Measurements from ENCODE around the gene KRT5. TPM values are rescaled to one million over a fixed set of nuclear protein-coding genes. Genes with fewer than 3 reads are reported as not detected.

The KRT5 gene
- total and polyA plus RNA-seq, 2 donors (not counting 1 experiment from before 2014, with no cell fraction given), result 0.82 TPM; not detected in 1

DNA sequence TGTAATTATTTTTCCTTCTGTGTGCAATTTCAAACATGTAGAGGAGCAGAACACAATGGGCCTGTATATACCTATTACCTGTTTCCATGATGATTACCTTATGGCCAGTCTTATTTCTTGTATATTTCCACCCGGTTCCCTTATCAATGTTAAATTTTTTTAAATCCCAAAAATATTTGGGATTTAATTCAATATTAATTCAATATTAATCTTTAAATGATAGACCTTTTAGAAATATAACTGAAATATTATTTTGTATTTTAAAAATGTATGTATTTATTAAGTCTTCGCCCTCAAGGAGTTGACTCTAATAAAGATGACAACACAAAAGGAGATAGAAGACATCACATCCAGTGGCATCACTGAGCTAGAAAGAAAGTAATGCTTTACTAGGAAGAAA is 46.0 kb downstream of the KRT5 start:
- no peak for TF ChIP-seq EZH2 (IDR thresholded peaks at IDR 0.05; ENCODE audit: low read length, missing control alignments)
- TF ChIP-seq, protein P1, sequence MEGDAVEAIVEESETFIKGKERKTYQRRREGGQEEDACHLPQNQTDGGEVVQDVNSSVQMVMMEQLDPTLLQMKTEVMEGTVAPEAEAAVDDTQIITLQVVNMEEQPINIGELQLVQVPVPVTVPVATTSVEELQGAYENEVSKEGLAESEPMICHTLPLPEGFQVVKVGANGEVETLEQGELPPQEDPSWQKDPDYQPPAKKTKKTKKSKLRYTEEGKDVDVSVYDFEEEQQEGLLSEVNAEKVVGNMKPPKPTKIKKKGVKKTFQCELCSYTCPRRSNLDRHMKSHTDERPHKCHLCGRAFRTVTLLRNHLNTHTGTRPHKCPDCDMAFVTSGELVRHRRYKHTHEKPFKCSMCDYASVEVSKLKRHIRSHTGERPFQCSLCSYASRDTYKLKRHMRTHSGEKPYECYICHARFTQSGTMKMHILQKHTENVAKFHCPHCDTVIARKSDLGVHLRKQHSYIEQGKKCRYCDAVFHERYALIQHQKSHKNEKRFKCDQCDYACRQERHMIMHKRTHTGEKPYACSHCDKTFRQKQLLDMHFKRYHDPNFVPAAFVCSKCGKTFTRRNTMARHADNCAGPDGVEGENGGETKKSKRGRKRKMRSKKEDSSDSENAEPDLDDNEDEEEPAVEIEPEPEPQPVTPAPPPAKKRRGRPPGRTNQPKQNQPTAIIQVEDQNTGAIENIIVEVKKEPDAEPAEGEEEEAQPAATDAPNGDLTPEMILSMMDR (conservative IDR thresholded peaks at IDR 0.05 in 1 of 2, IDR thresholded peaks at IDR 0.05 in 1 of 2; ENCODE audit: low read depth in 1 of 2, low read length in 2 of 2), result no peak
- Histone ChIP-seq H3K4me2 (ENCODE audit: extremely low read depth, insufficient read depth, low read length) (no peak overlapping the region), H3K79me2 (ENCODE audit: control insufficient read depth, insufficient read depth, low read length) (no peaks in the 10 kb centered on the region), H3K4me3 (replicated peaks in 1 of 4; ENCODE audit: control extremely low read depth in 1 of 4, insufficient read depth in 1 of 4, low read depth in 3 of 4, low read length in 4 of 4) (no peak overlapping the region), H3K9ac (ENCODE audit: insufficient read depth, low read length) (no peak overlapping the region), H3K9me3 (ENCODE audit: control insufficient read depth, insufficient read depth, low read depth, low read length) (no peaks in the 10 kb centered on the region), H3K27me3 (ENCODE audit: control insufficient read depth, insufficient read depth, low read length) (no peaks in the 10 kb centered on the region), H4K20me1 (ENCODE audit: control insufficient read depth, extremely low read depth, insufficient read depth, low read length) (no peaks in the 10 kb centered on the region), H3K36me3 (ENCODE audit: control insufficient read depth, insufficient read depth, low read length) (no peaks in the 10 kb centered on the region), H3K4me1 (ENCODE audit: control insufficient read depth, extremely low read depth, insufficient read depth, low read length) (no peaks in the 10 kb centered on the region), H2AFZ (ENCODE audit: low read length) (no peak overlapping the region), H3K27ac (ENCODE audit: insufficient read depth, low read length) (no peak overlapping the region)
- no peak for DNase-seq (ENCODE audit: low read depth in 2 of 2)

DNA sequence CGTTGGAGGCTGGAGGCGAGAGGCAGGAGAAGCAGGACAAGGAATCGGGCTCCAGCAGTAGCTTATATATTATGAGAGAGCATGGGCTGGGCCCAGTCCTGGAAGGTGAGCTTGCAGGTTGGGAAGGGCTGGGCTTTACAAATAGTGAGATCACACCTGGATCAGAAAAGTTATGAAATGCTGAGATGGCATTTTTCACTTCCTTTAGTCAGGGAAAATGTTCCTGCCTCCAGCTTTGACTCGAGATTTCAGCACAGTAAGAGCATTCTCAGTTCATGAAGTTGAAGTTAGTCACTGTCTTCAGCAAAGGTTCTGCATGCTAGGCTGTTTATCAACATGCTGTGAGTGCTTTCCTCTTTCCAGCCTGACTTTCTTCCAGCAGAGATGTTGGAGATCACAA is 46.4 kb downstream of the KRT5 start, which contains the start of gene KRT6C:
Gene KRT6C, minus strand, starts transcription at position 38 of the 400 bp plus-strand sequence. CDS start 68 bp downstream, outside the sequence.
- no peak within 1 kb of the TSS for H3K9ac ChIP-seq (ENCODE audit: insufficient read depth, low read length)
- no peak for DNase-seq (ENCODE audit: low read depth in 2 of 2)
- H3K9me3 ChIP-seq (ENCODE audit: control insufficient read depth, insufficient read depth, low read depth, low read length), result no peaks in the 10 kb centered on the region
- H3K79me2 ChIP-seq (ENCODE audit: control insufficient read depth, insufficient read depth, low read length), result no peaks in the 10 kb centered on the region
- no peaks in the 10 kb centered on the region for H3K4me1 ChIP-seq (ENCODE audit: control insufficient read depth, extremely low read depth, insufficient read depth, low read length)
- H3K4me3 ChIP-seq (replicated peaks in 1 of 4; ENCODE audit: control extremely low read depth in 1 of 4, insufficient read depth in 1 of 4, low read depth in 3 of 4, low read length in 4 of 4), result no peak within 1 kb of the TSS
- H3K27me3 ChIP-seq (ENCODE audit: control insufficient read depth, insufficient read depth, low read length), result no peaks in the 10 kb centered on the region
- no peak within 1 kb of the TSS for H3K4me2 ChIP-seq (ENCODE audit: extremely low read depth, insufficient read depth, low read length)
- TF ChIP-seq, protein P1 (conservative IDR thresholded peaks at IDR 0.05 in 1 of 2, IDR thresholded peaks at IDR 0.05 in 1 of 2; ENCODE audit: low read depth in 1 of 2, low read length in 2 of 2), result no peak
- TF ChIP-seq EZH2 (IDR thresholded peaks at IDR 0.05; ENCODE audit: low read length, missing control alignments), result no peak
- no peak within 1 kb of the TSS for H3K27ac ChIP-seq (ENCODE audit: insufficient read depth, low read length)
- no peak within 1 kb of the TSS for H2AFZ ChIP-seq (ENCODE audit: low read length)
- no peaks in the 10 kb centered on the region for H3K36me3 ChIP-seq (ENCODE audit: control insufficient read depth, insufficient read depth, low read length)
- no peaks in the 10 kb centered on the region for H4K20me1 ChIP-seq (ENCODE audit: control insufficient read depth, extremely low read depth, insufficient read depth, low read length)

DNA sequence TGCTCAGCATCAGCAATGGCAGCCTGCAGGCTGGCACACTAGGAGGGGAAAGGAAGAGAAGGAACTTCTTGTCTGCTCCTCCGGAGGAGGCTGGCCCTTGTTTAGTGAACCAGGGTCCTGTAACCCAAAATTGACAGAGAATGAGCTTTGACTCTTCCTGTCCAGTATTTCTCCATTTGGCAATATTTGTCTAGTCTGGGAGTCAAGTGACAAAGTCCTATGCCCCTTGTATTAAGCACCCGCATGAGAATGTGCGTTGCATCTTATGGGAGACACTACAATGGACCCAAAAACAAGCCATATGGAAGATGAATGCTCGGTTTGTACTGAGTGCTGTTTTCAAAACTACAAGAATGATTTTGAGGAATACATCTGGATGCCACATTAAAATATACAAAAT is 50.3 kb downstream of the KRT5 start:
- H4K20me1 ChIP-seq (ENCODE audit: control insufficient read depth, extremely low read depth, insufficient read depth, low read length), result no peaks in the 10 kb centered on the region
- no peaks in the 10 kb centered on the region for H3K4me1 ChIP-seq (ENCODE audit: control insufficient read depth, extremely low read depth, insufficient read depth, low read length)
- no peak overlapping the region for H2AFZ ChIP-seq (ENCODE audit: low read length)
- no peak overlapping the region for H3K4me2 ChIP-seq (ENCODE audit: extremely low read depth, insufficient read depth, low read length)
- no peaks in the 10 kb centered on the region for H3K9me3 ChIP-seq (ENCODE audit: control insufficient read depth, insufficient read depth, low read depth, low read length)
- H3K79me2 ChIP-seq (ENCODE audit: control insufficient read depth, insufficient read depth, low read length), result no peaks in the 10 kb centered on the region
- no peak overlapping the region for H3K27ac ChIP-seq (ENCODE audit: insufficient read depth, low read length)
- no peaks in the 10 kb centered on the region for H3K36me3 ChIP-seq (ENCODE audit: control insufficient read depth, insufficient read depth, low read length)
- no peak for DNase-seq (ENCODE audit: low read depth in 2 of 2)
- no peak overlapping the region for H3K4me3 ChIP-seq (replicated peaks in 1 of 4; ENCODE audit: control extremely low read depth in 1 of 4, insufficient read depth in 1 of 4, low read depth in 3 of 4, low read length in 4 of 4)
- no peak overlapping the region for H3K9ac ChIP-seq (ENCODE audit: insufficient read depth, low read length)
- TF ChIP-seq, protein P1 (conservative IDR thresholded peaks at IDR 0.05 in 1 of 2, IDR thresholded peaks at IDR 0.05 in 1 of 2; ENCODE audit: low read depth in 1 of 2, low read length in 2 of 2), result no peak
- TF ChIP-seq EZH2 (IDR thresholded peaks at IDR 0.05; ENCODE audit: low read length, missing control alignments), result no peak
- no peaks in the 10 kb centered on the region for H3K27me3 ChIP-seq (ENCODE audit: control insufficient read depth, insufficient read depth, low read length)
